Hepatocyte (in vitro differentiated cells): ENCODE data around the gene UGT1A7. TPM values are rescaled to one million over a fixed set of nuclear protein-coding genes. Genes with fewer than 3 reads are reported as not detected.

Source experiments
- DNase-seq: peaks from one replicate; pipeline ENCODE4 v3.0.0-alpha.2; 2016; ENCODE audit warnings: low spot score
- H2AFZ ChIP-seq: fragments of 200-600 bp; sonication (generic); 2 replicates; pipeline ENCODE4 v1.6.0; 2016; ENCODE audit warnings: antibody characterized with exemption, mild to moderate bottlenecking
- H3K27ac ChIP-seq: fragments of 200-600 bp; sonication (generic); 2 replicates; pipeline ENCODE4 v1.5.1; 2016; ENCODE audit warnings: mild to moderate bottlenecking
- H3K27me3 ChIP-seq: fragments of 200-600 bp; sonication (generic); 2 replicates; pipeline ENCODE4 v1.6.1; 2016
- H3K36me3 ChIP-seq: fragments of 200-600 bp; sonication (generic); replicated peaks from 2 replicates; pipeline ENCODE4 v1.5.1; 2016; ENCODE audit warnings: low read depth; ENCODE audit not compliant: insufficient read depth
- H3K4me1 ChIP-seq: fragments of 200-600 bp; sonication (generic); 2 replicates; pipeline ENCODE4 v1.5.1; 2016; ENCODE audit warnings: mild to moderate bottlenecking, moderate library complexity; ENCODE audit not compliant: insufficient read depth
- H3K4me2 ChIP-seq: fragments of 200-600 bp; sonication (generic); 2 replicates; pipeline ENCODE4 v1.6.0; 2016
- H3K4me3 ChIP-seq: fragments of 200-600 bp; sonication (generic); 2 replicates; pipeline ENCODE4 v1.5.1; 2016; ENCODE audit warnings: mild to moderate bottlenecking
- H3K79me2 ChIP-seq: fragments of 200-600 bp; sonication (generic); 2 replicates; pipeline ENCODE4 v1.6.0; 2017; ENCODE audit warnings: mild to moderate bottlenecking
- H3K9me2 ChIP-seq: fragments of 200-600 bp; sonication (generic); replicated peaks from 2 replicates; pipeline ENCODE4 v1.6.0; 2017; ENCODE audit warnings: mild to moderate bottlenecking; ENCODE audit not compliant: insufficient read depth
- H3K9me3 ChIP-seq: fragments of 200-600 bp; sonication (generic); 2 replicates; pipeline ENCODE4 v1.5.1; 2016; ENCODE audit warnings: low read depth, mild to moderate bottlenecking
- H4K20me1 ChIP-seq: fragments of 200-600 bp; sonication (generic); 2 replicates; pipeline ENCODE4 v1.6.0; 2016; ENCODE audit warnings: mild to moderate bottlenecking; ENCODE audit not compliant: insufficient read depth, poor library complexity, severe bottlenecking
- EZH2 ChIP-seq: fragments of 200-600 bp; sonication (generic); IDR thresholded peaks from 2 replicates; pipeline ENCODE4 v1.6.1; 2016; ENCODE audit warnings: antibody characterized with exemption, mild to moderate bottlenecking, borderline replicate concordance
- EZH2phosphoT487 ChIP-seq: fragments of 200-600 bp; sonication (generic); IDR thresholded peaks from one replicate; pipeline ENCODE4 v1.6.1; 2018; ENCODE audit warnings: antibody characterized with exemption, mild to moderate bottlenecking, low read depth, moderate library complexity; ENCODE audit not compliant: unreplicated experiment, severe bottlenecking
- WGBS: methylation state at CpG from one replicate; pipeline ENCODE4 v1.1.6; 2016; ENCODE audit warnings: low lambda C conversion rate; ENCODE audit errors: missing lambda C conversion rate; 5-methylcytosine and 5-hydroxymethylcytosine counted together
- polyA plus RNA-seq: library from polyadenylated mRNA; unstranded; fragments of >200 nt; fragmentation: Nextera tagmentation; extraction: Ambion mirVana; gene quantifications from 2 replicates; pipeline ENCODE4 v1.2.1, GENCODE V29; 2016
- total RNA-seq: library from RNA; depleted of rRNA; stranded (reverse); fragments of >200 nt; gene quantifications from 2 replicates; pipeline ENCODE4 v1.2.3, GENCODE V29; 2014
- TF ChIP-seq, protein P1 (sequence below): fragments of 200-600 bp; sonication (generic); IDR thresholded peaks from 2 replicates; pipeline ENCODE4 v1.5.1; 2016; ENCODE audit warnings: antibody characterized with exemption, mild to moderate bottlenecking; ENCODE audit not compliant: poor library complexity

The UGT1A7 gene
- total and polyA plus RNA-seq, 2 experiments from 2014 or later, result 0.07 TPM; not detected in 1

DNA sequence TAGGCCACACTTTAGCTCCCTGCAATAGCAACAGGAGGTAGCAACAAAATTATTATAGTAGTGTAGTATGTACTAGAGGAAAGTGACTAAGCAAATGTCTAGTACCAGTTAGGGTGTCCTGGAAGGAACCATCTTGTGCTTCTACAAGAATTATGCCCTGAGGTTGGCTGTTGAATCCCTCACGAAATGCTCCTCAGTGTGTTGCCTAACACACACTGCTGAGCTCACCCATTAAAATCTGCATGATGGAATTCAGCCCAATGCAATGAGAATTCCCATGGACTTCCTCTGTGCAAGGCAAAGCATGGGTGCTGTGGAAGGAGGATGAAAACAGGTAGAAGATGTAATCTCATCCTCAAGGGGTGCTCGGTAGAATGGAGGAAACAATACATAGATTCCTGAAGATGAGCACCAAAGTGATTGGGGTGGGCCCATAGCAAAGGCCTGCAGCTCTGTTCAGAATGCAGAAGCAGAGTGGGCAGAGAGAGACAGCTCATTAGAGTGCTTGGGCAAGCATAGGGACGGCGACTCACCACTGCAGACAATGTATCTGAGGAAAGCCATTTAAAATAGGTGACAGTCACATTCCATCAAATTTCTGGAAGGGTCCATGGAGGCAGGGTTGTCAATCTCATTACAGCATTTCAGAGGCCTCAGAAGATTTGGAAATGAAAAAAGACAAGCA is 1.2 kb upstream of the UGT1A7 start:
- no peak for DNase-seq
- H3K4me2 ChIP-seq, result no peak overlapping the region
- H3K9me2 ChIP-seq, result no peaks in the 10 kb centered on the region
- H3K36me3 ChIP-seq, result no peaks in the 10 kb centered on the region
- no peak overlapping the region for H2AFZ ChIP-seq
- no peaks in the 10 kb centered on the region for H3K27me3 ChIP-seq
- no peaks in the 10 kb centered on the region for H3K4me1 ChIP-seq
- TF ChIP-seq, protein P1, sequence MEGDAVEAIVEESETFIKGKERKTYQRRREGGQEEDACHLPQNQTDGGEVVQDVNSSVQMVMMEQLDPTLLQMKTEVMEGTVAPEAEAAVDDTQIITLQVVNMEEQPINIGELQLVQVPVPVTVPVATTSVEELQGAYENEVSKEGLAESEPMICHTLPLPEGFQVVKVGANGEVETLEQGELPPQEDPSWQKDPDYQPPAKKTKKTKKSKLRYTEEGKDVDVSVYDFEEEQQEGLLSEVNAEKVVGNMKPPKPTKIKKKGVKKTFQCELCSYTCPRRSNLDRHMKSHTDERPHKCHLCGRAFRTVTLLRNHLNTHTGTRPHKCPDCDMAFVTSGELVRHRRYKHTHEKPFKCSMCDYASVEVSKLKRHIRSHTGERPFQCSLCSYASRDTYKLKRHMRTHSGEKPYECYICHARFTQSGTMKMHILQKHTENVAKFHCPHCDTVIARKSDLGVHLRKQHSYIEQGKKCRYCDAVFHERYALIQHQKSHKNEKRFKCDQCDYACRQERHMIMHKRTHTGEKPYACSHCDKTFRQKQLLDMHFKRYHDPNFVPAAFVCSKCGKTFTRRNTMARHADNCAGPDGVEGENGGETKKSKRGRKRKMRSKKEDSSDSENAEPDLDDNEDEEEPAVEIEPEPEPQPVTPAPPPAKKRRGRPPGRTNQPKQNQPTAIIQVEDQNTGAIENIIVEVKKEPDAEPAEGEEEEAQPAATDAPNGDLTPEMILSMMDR, result no peak
- TF ChIP-seq EZH2phosphoT487 (no peak), EZH2 (no peak)
- no peaks in the 10 kb centered on the region for H3K79me2 ChIP-seq
- H3K27ac ChIP-seq, result no peak overlapping the region
- no peak overlapping the region for H3K4me3 ChIP-seq
- WGBS, result 97% methylated on average over 4 of the region's 4 CpGs
- no peaks in the 10 kb centered on the region for H3K9me3 ChIP-seq
- H4K20me1 ChIP-seq, result no peaks in the 10 kb centered on the region

DNA sequence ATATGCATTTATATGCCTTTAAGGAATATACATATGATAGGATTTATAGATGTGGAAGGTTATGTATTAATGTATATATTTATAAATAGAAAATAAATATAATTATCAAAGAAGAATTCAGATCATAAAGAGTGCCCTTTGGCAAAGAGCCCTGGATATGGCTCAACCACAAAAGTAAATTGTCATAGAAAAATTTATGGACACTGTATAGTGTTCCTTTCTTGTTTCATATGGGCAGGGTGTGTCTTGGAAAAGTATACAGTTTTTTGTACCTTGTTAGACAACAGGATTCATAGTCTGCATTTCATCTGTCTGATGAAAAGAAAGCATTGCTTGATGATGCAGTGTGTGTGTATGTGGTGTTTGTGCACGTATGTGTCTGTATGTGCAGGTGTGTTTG is 2.9 kb downstream of the UGT1A7 start:
- Histone ChIP-seq H3K4me3 (no peak overlapping the region), H3K79me2 (no peaks in the 10 kb centered on the region), H3K4me2 (no peak overlapping the region), H4K20me1 (no peaks in the 10 kb centered on the region), H3K27ac (no peak overlapping the region), H3K27me3 (no peaks in the 10 kb centered on the region), H3K36me3 (no peaks in the 10 kb centered on the region), H3K9me3 (no peaks in the 10 kb centered on the region), H3K9me2 (no peaks in the 10 kb centered on the region), H3K4me1 (no peaks in the 10 kb centered on the region), H2AFZ (no peak overlapping the region)
- no peak for DNase-seq
- WGBS, result 90% methylated on average over 1 of the region's 1 CpG
- TF ChIP-seq, protein P1, result no peak
- TF ChIP-seq EZH2phosphoT487 (no peak), EZH2 (no peak)

- H3K36me3 ChIP-seq, result no peaks in the 10 kb centered on the region
- no peaks in the 10 kb centered on the region for H3K4me1 ChIP-seq
- H3K27me3 ChIP-seq, result no peaks in the 10 kb centered on the region
- TF ChIP-seq EZH2 (no peak), EZH2phosphoT487 (no peak)
- TF ChIP-seq, protein P1, result no peak
- no peak overlapping the region for H3K4me2 ChIP-seq
- no peak overlapping the region for H3K4me3 ChIP-seq
- no peaks in the 10 kb centered on the region for H3K79me2 ChIP-seq
- no peak overlapping the region for H3K27ac ChIP-seq
- no peaks in the 10 kb centered on the region for H3K9me2 ChIP-seq
- 89% methylated on average over 5 of the region's 5 CpGs for WGBS
- no peaks in the 10 kb centered on the region for H4K20me1 ChIP-seq
- no peak overlapping the region for H2AFZ ChIP-seq
- no peaks in the 10 kb centered on the region for H3K9me3 ChIP-seq
- DNase-seq, result no peak
Measured at GRCh38 chr2:233686928-233687327, 5.2 kb downstream of the UGT1A7 start.
